ENCODE measurements around the gene OCIAD1.

- TF ChIP-seq CTCF (conservative IDR thresholded peaks at IDR 0.05) (no peak), EZH2 (IDR thresholded peaks at IDR 0.05; ENCODE audit: low read depth) (no peak)
Measured at GRCh38 chr4:48904541-48905142, 73.8 kb downstream of the OCIAD1 start.
